Activated B cell treated with CpG ODN at 0.5 μM for 24 hours (primary cell): Measurements from ENCODE around the gene AKAP13. TPM values are rescaled to one million over a fixed set of nuclear protein-coding genes. Genes with fewer than 3 reads are reported as not detected.

Source experiments
- ATAC-seq: fragments of 200-7000 bp; cut with Tn5 transposase; one replicate; pipeline ENCODE4 v1.10.0; 2021; ENCODE audit warnings: low read depth, mild to moderate bottlenecking, moderate library complexity
- CTCF ChIA-PET: fragments of 350-600 bp; sonication (Branson Sonifier 250); formaldehyde crosslinking; loops from one replicate; lab custom pipeline; 2021; ENCODE audit warnings: antibody characterized with exemption; lab: Charles Lee
- POLR2A ChIA-PET: fragments of 350-600 bp; sonication (Branson Sonifier 250); formaldehyde crosslinking; loops from one replicate; lab custom pipeline; 2021; ENCODE audit warnings: antibody characterized with exemption; lab: Charles Lee
- DNase-seq: peaks from one replicate; pipeline ENCODE4 v3.0.0; 2022
- H3K27ac Mint-ChIP-seq: one replicate; pipeline ENCODE4 v1.8.0; 2020; ENCODE audit warnings: mixed read lengths
- H3K27me3 Mint-ChIP-seq: one replicate; pipeline ENCODE4 v1.8.0; 2021; ENCODE audit warnings: mixed read lengths
- H3K36me3 Mint-ChIP-seq: one replicate; pipeline ENCODE4 v1.8.0; 2021; ENCODE audit warnings: low read depth, mixed read lengths
- H3K4me1 Mint-ChIP-seq: one replicate; pipeline ENCODE4 v1.8.0; 2021; ENCODE audit warnings: mixed read lengths
- H3K4me3 Mint-ChIP-seq: one replicate; pipeline ENCODE4 v1.8.0; 2020; ENCODE audit warnings: mild to moderate bottlenecking, mixed read lengths
- H3K9me3 Mint-ChIP-seq: one replicate; pipeline ENCODE4 v1.8.0; 2020; ENCODE audit warnings: mixed read lengths
- CTCF ChIP-seq: fragments of 200-600 bp; IDR thresholded peaks from one replicate; pipeline ENCODE4 v1.8.0; 2022; ENCODE audit warnings: antibody characterized with exemption, mild to moderate bottlenecking
- intact Hi-C: fragments of 100-400 bp; cut with micrococcal nuclease; formaldehyde crosslinking; loops from one replicate; pipeline ENCODE4 v1.15.1; 2024
- total RNA-seq: library from RNA; stranded (reverse); gene quantifications from 2 replicates; pipeline ENCODE4 v1.2.3, GENCODE V29; 2022

Gene AKAP13
- total RNA-seq, 1 donor from 2014 or later = 290 TPM

DNA sequence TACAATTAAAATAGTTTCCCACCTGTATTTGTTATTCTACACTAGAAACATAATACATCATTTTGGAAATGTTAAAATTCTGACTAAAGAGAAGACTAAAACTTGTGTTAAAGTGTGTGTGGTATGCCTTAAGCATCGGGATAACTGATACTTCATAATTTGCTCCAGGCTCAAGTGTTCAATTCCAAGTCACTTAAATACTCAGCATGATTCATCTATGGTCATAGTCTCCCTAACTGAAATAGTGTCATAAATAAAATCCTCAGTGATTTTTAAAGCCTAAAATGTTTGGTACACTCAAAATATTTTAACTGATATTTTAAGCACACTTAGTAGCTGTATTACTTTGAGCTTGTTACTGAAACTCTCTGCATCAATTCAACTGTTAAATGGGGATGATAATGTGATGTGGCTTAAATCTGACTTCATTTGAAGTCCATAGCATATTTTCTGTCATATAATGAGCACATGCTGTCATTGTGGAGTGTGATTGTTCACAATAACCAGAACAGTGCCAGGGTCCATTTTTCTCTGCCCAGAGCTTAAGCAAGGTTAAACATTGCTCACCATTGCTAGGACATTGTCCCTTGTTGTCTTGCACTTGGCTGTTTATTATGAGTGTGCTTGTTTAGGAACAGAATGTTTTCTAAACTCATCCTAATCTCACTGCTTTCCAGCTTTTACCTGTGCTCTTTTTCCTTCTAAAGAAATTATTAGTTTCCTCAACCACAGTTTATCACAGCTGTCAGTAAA is 292.1 kb downstream of the AKAP13 start:
- TF ChIP-seq CTCF = no peak
- ATAC-seq (no peak), DNase-seq (no peak)
- Mint-ChIP-seq H3K4me3 (no peak overlapping the region), H3K9me3 (no peaks in the 10 kb centered on the region), H3K27ac (no peak overlapping the region), H3K4me1 (peaks cover 8% of the 10 kb centered on the region), H3K27me3 (no peaks in the 10 kb centered on the region), H3K36me3 (peaks cover 82% of the 10 kb centered on the region)
- ChIA-PET CTCF (no interaction called here), POLR2A (interaction anchor here (1.0 to 1.2 kb wide), 2 partner anchors 10 to 18 kb away, joined by 3 read pairs; no protein-coding TSS in a partner anchor)
- intact Hi-C loops = no loop called here

GRCh38 chr15:85673326-85673725 is 292.9 kb downstream of the AKAP13 start:
- H3K4me3 Mint-ChIP-seq = no peak overlapping the region
- intact Hi-C loops = no loop called here
- ChIA-PET POLR2A (interaction anchor here (1.0 to 1.2 kb wide), 2 partner anchors 9 to 17 kb away, joined by 3 read pairs; no protein-coding TSS in a partner anchor), CTCF (no interaction called here)
- ATAC-seq (no peak), DNase-seq (no peak)
- no peaks in the 10 kb centered on the region for H3K27me3 Mint-ChIP-seq
- no peak for TF ChIP-seq CTCF
- H3K9me3 Mint-ChIP-seq = no peaks in the 10 kb centered on the region
- H3K36me3 Mint-ChIP-seq = peaks cover 81% of the 10 kb centered on the region
- peak overlapping the region; percentile 9 for H3K27ac Mint-ChIP-seq
- H3K4me1 Mint-ChIP-seq = peaks cover under 1% of the 10 kb centered on the region

- Mint-ChIP-seq H3K36me3 (peaks cover 84% of the 10 kb centered on the region), H3K9me3 (no peaks in the 10 kb centered on the region), H3K27me3 (no peaks in the 10 kb centered on the region), H3K27ac (peak overlapping the region; percentile 27), H3K4me1 (no peaks in the 10 kb centered on the region), H3K4me3 (no peak overlapping the region)
- DNase-seq (no peak), ATAC-seq (no peak)
- intact Hi-C loops = no loop called here
- ChIA-PET CTCF (no interaction called here), POLR2A (no interaction called here)
- TF ChIP-seq CTCF = no peak
These were observed 296.1 kb downstream of the AKAP13 start for GRCh38 chr15:85676342-85677098.

DNA sequence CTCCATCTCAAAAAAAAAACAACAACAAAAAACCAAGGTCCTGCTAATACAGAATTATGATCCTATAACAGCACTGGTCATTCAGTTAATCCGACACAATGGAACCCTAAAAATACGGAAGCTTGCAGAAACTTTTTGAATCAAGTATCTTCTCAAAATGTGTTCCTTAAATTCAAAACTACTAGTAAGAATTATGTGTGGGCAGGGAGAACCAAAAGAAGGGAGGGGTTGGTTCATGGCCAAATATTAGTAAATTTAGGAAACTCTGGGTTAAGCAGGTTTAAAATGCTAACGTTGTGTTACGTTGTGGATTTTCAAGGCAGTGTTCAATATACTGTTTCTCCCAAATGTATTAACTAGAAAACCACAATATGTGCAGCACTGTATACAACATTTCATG is 298.8 kb downstream of the AKAP13 start:
- no peaks in the 10 kb centered on the region for H3K4me1 Mint-ChIP-seq
- H3K27me3 Mint-ChIP-seq = no peaks in the 10 kb centered on the region
- ATAC-seq (no peak), DNase-seq (no peak)
- intact Hi-C loops = no loop called here
- ChIA-PET POLR2A (no interaction called here), CTCF (no interaction called here)
- no peak for TF ChIP-seq CTCF
- H3K36me3 Mint-ChIP-seq = peaks cover 83% of the 10 kb centered on the region
- H3K4me3 Mint-ChIP-seq = no peak overlapping the region
- no peaks in the 10 kb centered on the region for H3K9me3 Mint-ChIP-seq
- no peak overlapping the region for H3K27ac Mint-ChIP-seq

- peaks cover 86% of the 10 kb centered on the region for H3K36me3 Mint-ChIP-seq
- DNase-seq = no peak
- POLR2A ChIA-PET = interaction anchor here (1.9 kb wide), 1 partner anchor 10 kb away, joined by 7 read pairs; no protein-coding TSS in a partner anchor
- CTCF ChIA-PET = no interaction called here
- intact Hi-C loops = loop anchor here (5.0 kb wide), 1 partner anchor 34 kb away; no protein-coding TSS in a partner anchor
- no peaks in the 10 kb centered on the region for H3K27me3 Mint-ChIP-seq
- H3K4me3 Mint-ChIP-seq = no peak overlapping the region
- no peak overlapping the region for H3K27ac Mint-ChIP-seq
- ATAC-seq = no peak
- TF ChIP-seq CTCF = no peak
- no peaks in the 10 kb centered on the region for H3K9me3 Mint-ChIP-seq
- H3K4me1 Mint-ChIP-seq = peaks cover 6% of the 10 kb centered on the region
These were observed 301.0 kb downstream of the AKAP13 start for GRCh38 chr15:85681386-85681785.
